CD4-positive, alpha-beta memory T cell (primary cell): ENCODE data around the gene YES1. TPM values are rescaled to one million over a fixed set of nuclear protein-coding genes. Genes with fewer than 3 reads are reported as not detected.
A peak's percentile ranks its signal among the peaks of the same experiment; 100 is the strongest.
"Not testable (repeated sequence)": the region's sequence is repeated elsewhere in the genome, so short reads cannot be mapped to it uniquely, and the experiment has no call there.

Source experiments
- CTCF ChIA-PET: fragments of 350-600 bp; sonication (Branson Sonifier 250); formaldehyde crosslinking; loops from one replicate; lab custom pipeline; 2021; ENCODE audit warnings: inconsistent platforms; ENCODE audit not compliant: partially characterized antibody; lab: Charles Lee
- POLR2A ChIA-PET: fragments of 350-600 bp; sonication (Branson Sonifier 250); formaldehyde crosslinking; loops from one replicate; lab custom pipeline; 2021; ENCODE audit not compliant: partially characterized antibody; lab: Charles Lee
- DNase-seq, 5 donors: peaks; one replicate each; pipeline versions ENCODE4 v3.0.0 to v3.0.0-alpha.2; 2020 to 2022; ENCODE audit warnings: mixed read lengths in 1 of 5
- H3K27ac ChIP-seq: one replicate; pipeline ENCODE4 v1.7.0; 2013; ENCODE audit warnings: low read depth, low read length
- H3K27me3 ChIP-seq: 2 replicates; pipeline ENCODE4 v1.7.0; 2013; ENCODE audit warnings: mild to moderate bottlenecking, low read length, moderate library complexity; ENCODE audit not compliant: insufficient read depth
- H3K36me3 ChIP-seq: 2 replicates; pipeline ENCODE4 v1.7.0; 2013; ENCODE audit warnings: mild to moderate bottlenecking, low read length, moderate library complexity; ENCODE audit not compliant: insufficient read depth
- H3K4me1 ChIP-seq: 2 replicates; pipeline ENCODE4 v1.7.0; 2013; ENCODE audit warnings: mild to moderate bottlenecking, low read length, moderate library complexity; ENCODE audit not compliant: insufficient read depth
- H3K4me3 ChIP-seq, 2 donors: one replicate each; pipeline ENCODE4 v1.7.0; 2013; ENCODE audit warnings: low read length in 2 of 2, mild to moderate bottlenecking in 1 of 2
- H3K9me3 ChIP-seq, 2 donors: one replicate each; pipeline ENCODE4 v1.7.0; 2013; ENCODE audit warnings: low read length in 2 of 2, control low read depth in 1 of 2; ENCODE audit not compliant: control insufficient read depth in 1 of 2
- H3K27ac Mint-ChIP-seq, 7 donors: one replicate each; pipeline ENCODE4 v1.8.0; 2020 to 2021; ENCODE audit warnings: mixed read lengths in 7 of 7, mild to moderate bottlenecking in 6 of 7, inconsistent platforms in 3 of 7, moderate library complexity in 3 of 7
- H3K27me3 Mint-ChIP-seq, 2 donors: one replicate each; pipeline ENCODE4 v1.8.0; 2020 to 2021; ENCODE audit warnings: mixed read lengths in 2 of 2
- H3K36me3 Mint-ChIP-seq, 2 donors: one replicate each; pipeline ENCODE4 v1.8.0; 2020 to 2021; ENCODE audit warnings: mixed read lengths in 2 of 2, inconsistent platforms in 1 of 2, mild to moderate bottlenecking in 1 of 2
- H3K4me1 Mint-ChIP-seq, 4 donors: one replicate each; pipeline ENCODE4 v1.8.0; 2020 to 2021; ENCODE audit warnings: mixed read lengths in 4 of 4, mild to moderate bottlenecking in 1 of 4
- H3K4me3 Mint-ChIP-seq, 8 donors: one replicate each; pipeline ENCODE4 v1.8.0; 2020 to 2021; ENCODE audit warnings: mixed read lengths in 8 of 8, mild to moderate bottlenecking in 7 of 8, moderate library complexity in 6 of 8, inconsistent platforms in 3 of 8
- H3K9me3 Mint-ChIP-seq, 8 donors: one replicate each; pipeline ENCODE4 v1.8.0; 2020 to 2021; ENCODE audit warnings: mixed read lengths in 8 of 8, mild to moderate bottlenecking in 5 of 8, inconsistent platforms in 3 of 8, moderate library complexity in 1 of 8
- intact Hi-C: fragments of 100-400 bp; cut with micrococcal nuclease; formaldehyde crosslinking; loops from one replicate; pipeline ENCODE4 v1.15.1; 2023
- polyA plus RNA-seq, 2 donors: library from polyadenylated mRNA; unstranded; fragments of 300-500 nt; fragmentation: Illumina TruSeq; gene quantifications; one replicate each; pipeline ENCODE4 v1.2.3, GENCODE V29; 2021
- total RNA-seq, 2 experiments: library from RNA; stranded (reverse); gene quantifications; one replicate each; pipeline ENCODE4 v1.2.3, GENCODE V29; 2021

YES1 gene
- total and polyA plus RNA-seq, 4 experiments from 2014 or later: 1.9 to 7.9 (median 3.4) TPM

DNA sequence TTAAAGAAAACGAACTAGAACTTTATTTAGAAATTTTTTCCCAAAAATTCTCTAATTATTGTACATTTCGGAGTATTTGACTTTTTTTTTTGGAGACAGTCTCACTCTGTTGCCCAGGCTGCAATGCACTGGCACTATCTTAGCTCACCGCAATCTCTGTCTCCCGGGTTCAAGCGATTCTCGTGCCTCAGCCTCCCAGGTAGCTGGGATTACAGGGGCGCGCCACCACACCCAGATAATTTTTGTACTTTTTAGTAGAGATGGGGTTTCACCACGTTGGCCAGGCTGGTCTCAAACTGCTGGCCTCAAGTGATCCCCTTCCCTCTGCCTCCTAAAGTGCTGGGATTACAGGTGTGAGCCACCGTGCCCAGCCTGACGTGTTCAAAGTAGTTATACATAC lies 2.8 kb downstream of the YES1 start:
- H3K27me3 ChIP-seq, H3K27me3 Mint-ChIP-seq, H3K9me3 ChIP-seq, DNase-seq, H3K4me3 ChIP-seq, H3K36me3 ChIP-seq, intact Hi-C loops, POLR2A ChIA-PET, H3K27ac ChIP-seq, H3K9me3 Mint-ChIP-seq: not testable (repeated sequence)
- H3K4me1 ChIP-seq: peaks cover 75% of the 10 kb centered on the region
- Mint-ChIP-seq H3K27ac (peak overlapping the region in 2 of 7 donors; percentile 35 to 90), H3K36me3 (peaks cover 0 to 11% of the 10 kb centered on the region in 2 donors), H3K4me3 (peak overlapping the region in 2 of 8 donors; percentile 36 to 91), H3K4me1 (peaks cover 45 to 74% (median 60%) of the 10 kb centered on the region in 4 donors)
- CTCF ChIA-PET: interaction anchor here (1.7 to 2.9 kb wide), 2 partner anchors 21 to 30 kb away, joined by 5 to 9 read pairs; no protein-coding TSS in a partner anchor

DNA sequence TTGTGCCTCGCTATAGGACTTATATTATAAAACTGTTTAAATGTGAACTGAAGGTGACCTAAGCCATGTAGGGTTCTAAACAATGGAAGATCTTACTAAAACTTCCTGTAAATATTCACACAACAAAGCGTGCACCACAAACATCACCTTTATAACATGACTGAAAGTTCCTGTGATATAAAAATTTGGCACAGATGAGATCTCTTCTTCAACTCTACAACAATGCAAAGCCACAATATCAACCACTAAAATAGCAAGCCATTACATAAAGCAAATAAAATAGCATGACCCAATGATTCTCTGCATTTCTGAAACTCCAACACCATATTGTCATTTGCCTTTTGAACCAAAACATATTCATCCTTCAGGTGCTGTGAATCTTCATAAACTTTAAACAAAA lies 3.5 kb downstream of the YES1 start:
- intact Hi-C loops: no loop called here
- ChIA-PET CTCF (interaction anchor here (1.9 to 2.9 kb wide), 2 partner anchors 22 to 31 kb away, joined by 9 to 13 read pairs; no protein-coding TSS in a partner anchor), POLR2A (no interaction called here)
- Mint-ChIP-seq H3K9me3 (no peaks in the 10 kb centered on the region), H3K27ac (peak overlapping the region in 4 of 7 donors; percentile 1 to 9 (median 4)), H3K36me3 (peaks cover 0 to 11% of the 10 kb centered on the region in 2 donors), H3K27me3 (peaks cover 0 to 2% of the 10 kb centered on the region in 2 donors), H3K4me1 (peaks cover 43 to 74% (median 58%) of the 10 kb centered on the region in 4 donors), H3K4me3 (peak overlapping the region in 4 of 8 donors; percentile 2 to 60 (median 38))
- Histone ChIP-seq H3K36me3 (no peaks in the 10 kb centered on the region), H3K9me3 (no peaks in the 10 kb centered on the region), H3K27me3 (no peaks in the 10 kb centered on the region), H3K4me3 (no peak overlapping the region), H3K4me1 (peaks cover 70% of the 10 kb centered on the region), H3K27ac (no peak overlapping the region)
- DNase-seq: no peak

- intact Hi-C loops: no loop called here
- no peak for DNase-seq
Observed at GRCh38 chr18:808086-808485, 4.0 kb downstream of the YES1 start.

DNA sequence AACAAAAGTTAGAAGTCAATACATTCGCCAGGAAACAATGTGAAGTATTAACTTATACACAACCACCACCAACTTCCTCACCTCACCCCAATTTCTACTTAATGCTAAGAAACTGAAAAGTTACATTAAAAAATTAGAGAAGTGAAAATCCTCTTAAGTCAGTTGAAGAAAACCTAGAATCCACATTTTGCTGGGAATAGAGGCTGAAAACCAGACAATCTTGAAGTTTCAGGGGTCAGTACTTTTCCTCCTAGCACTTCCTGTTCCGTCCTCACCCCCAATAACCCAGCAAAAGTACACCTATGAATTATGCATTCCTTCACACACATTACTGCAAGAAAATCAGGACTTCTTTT lies 6.3 kb downstream of the YES1 start:
- ChIA-PET POLR2A (no interaction called here), CTCF (interaction anchor here (1.4 to 5.0 kb wide), 2 partner anchors 11 to 25 kb away, joined by 3 to 22 read pairs; no protein-coding TSS in a partner anchor)
- Histone ChIP-seq H3K4me3 (no peak overlapping the region), H3K36me3 (no peaks in the 10 kb centered on the region), H3K4me1 (peaks cover 53% of the 10 kb centered on the region), H3K27me3 (no peaks in the 10 kb centered on the region), H3K9me3 (no peaks in the 10 kb centered on the region), H3K27ac (no peak overlapping the region)
- Mint-ChIP-seq H3K36me3 (no peaks in the 10 kb centered on the region), H3K27me3 (peaks cover 0 to 2% of the 10 kb centered on the region in 2 donors), H3K9me3 (no peaks in the 10 kb centered on the region), H3K4me3 (peak overlapping the region in 7 of 8 donors; percentile 42 to 73 (median 65)), H3K4me1 (peaks cover 36 to 64% (median 48%) of the 10 kb centered on the region in 4 donors), H3K27ac (peak overlapping the region in 3 of 7 donors; percentile 5 to 73 (median 24))
- intact Hi-C loops: no loop called here
- DNase-seq: no peak

More at GRCh38 chr18:808086-808485, 4.0 kb downstream of the YES1 start:
- Histone ChIP-seq H3K4me3 (no peak overlapping the region), H3K27ac (no peak overlapping the region), H3K9me3 (no peaks in the 10 kb centered on the region), H3K27me3 (no peaks in the 10 kb centered on the region), H3K4me1 (peaks cover 66% of the 10 kb centered on the region), H3K36me3 (no peaks in the 10 kb centered on the region)
- ChIA-PET POLR2A (no interaction called here), CTCF (interaction anchor here (1.2 to 1.9 kb wide), 2 partner anchors 23 to 31 kb away, joined by 5 to 13 read pairs; no protein-coding TSS in a partner anchor)
- peak overlapping the region in 3 of 8 donors; percentile 17 to 60 (median 60) for H3K4me3 Mint-ChIP-seq
- H3K27ac Mint-ChIP-seq: peak overlapping the region in 3 of 7 donors; percentile 1 to 9 (median 7)
- no peaks in the 10 kb centered on the region for H3K9me3 Mint-ChIP-seq
- peaks cover 0 to 9% of the 10 kb centered on the region in 2 donors for H3K36me3 Mint-ChIP-seq
- peaks cover 40 to 74% (median 56%) of the 10 kb centered on the region in 4 donors for H3K4me1 Mint-ChIP-seq
- peaks cover 0 to 2% of the 10 kb centered on the region in 2 donors for H3K27me3 Mint-ChIP-seq

GRCh38 chr18:805008-805754 lies 6.9 kb downstream of the YES1 start:
- Mint-ChIP-seq H3K36me3 (no peaks in the 10 kb centered on the region), H3K27me3 (peaks cover 0 to 2% of the 10 kb centered on the region in 2 donors), H3K9me3 (no peaks in the 10 kb centered on the region), H3K27ac (peak overlapping the region in 4 of 7 donors; percentile 5 to 73 (median 40)), H3K4me3 (peak overlapping the region in 7 of 8 donors; percentile 42 to 73 (median 65)), H3K4me1 (peaks cover 36 to 58% (median 47%) of the 10 kb centered on the region in 4 donors)
- Histone ChIP-seq H3K27ac (no peak overlapping the region), H3K9me3 (no peaks in the 10 kb centered on the region), H3K36me3 (no peaks in the 10 kb centered on the region), H3K4me3 (no peak overlapping the region), H3K4me1 (peaks cover 50% of the 10 kb centered on the region), H3K27me3 (no peaks in the 10 kb centered on the region)
- ChIA-PET CTCF (interaction anchor here (0.8 to 5.0 kb wide), 3 partner anchors 11 to 64 kb away, joined by 3 to 22 read pairs (median 4); no protein-coding TSS in a partner anchor), POLR2A (no interaction called here)
- intact Hi-C loops: no loop called here
- no peak for DNase-seq

DNA sequence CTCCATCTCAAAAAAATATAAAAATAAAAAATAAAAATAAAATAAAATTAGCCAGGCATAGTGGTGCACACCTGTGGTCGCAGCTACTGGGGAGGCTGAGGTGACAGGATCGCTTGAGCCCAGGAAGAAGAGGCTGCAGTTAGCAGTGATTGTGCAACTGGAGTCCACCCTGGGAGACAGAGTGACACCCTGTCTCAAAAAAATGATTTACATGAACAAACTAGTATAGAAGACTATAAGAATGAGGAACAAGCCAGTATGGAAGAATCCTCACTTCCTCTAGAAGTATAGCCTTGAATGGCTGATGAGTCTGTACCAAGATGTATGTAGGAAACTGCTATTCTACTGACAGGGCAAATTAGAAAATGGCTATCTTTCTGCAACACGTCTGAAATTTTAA lies 10.9 kb downstream of the YES1 start:
- H3K4me3 Mint-ChIP-seq: no peak overlapping the region
- ChIA-PET CTCF (interaction anchor here (1.6 to 1.8 kb wide), 2 partner anchors 30 to 38 kb away, joined by 6 to 9 read pairs; no protein-coding TSS in a partner anchor), POLR2A (no interaction called here)
- H3K36me3 Mint-ChIP-seq: no peaks in the 10 kb centered on the region
- intact Hi-C loops: no loop called here
- Histone ChIP-seq H3K27ac (no peak overlapping the region), H3K4me3 (no peak overlapping the region), H3K4me1 (peaks cover 18% of the 10 kb centered on the region), H3K9me3 (no peaks in the 10 kb centered on the region), H3K36me3 (no peaks in the 10 kb centered on the region), H3K27me3 (no peaks in the 10 kb centered on the region)
- no peaks in the 10 kb centered on the region for H3K9me3 Mint-ChIP-seq
- peaks cover 22 to 39% (median 31%) of the 10 kb centered on the region in 4 donors for H3K4me1 Mint-ChIP-seq
- DNase-seq: no peak
- no peaks in the 10 kb centered on the region for H3K27me3 Mint-ChIP-seq
- H3K27ac Mint-ChIP-seq: no peak overlapping the region

DNA sequence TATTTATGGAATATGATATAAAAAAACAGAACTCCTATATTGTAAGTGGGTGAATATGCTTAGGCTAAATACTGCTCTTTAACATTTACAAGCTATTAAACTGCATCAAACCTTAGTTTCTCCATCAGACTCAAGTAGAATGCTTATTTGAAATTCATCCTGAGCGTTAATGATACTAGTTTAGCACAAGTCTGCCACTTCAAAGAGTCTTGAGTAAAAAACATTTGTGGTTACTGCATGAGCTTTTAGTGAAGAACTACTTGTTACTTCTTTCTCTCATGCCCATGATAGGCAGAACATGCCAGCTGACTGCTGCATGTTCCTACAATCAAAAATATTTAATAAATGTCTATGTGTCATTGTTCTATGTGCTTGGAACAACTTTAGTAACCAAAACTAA lies 12.1 kb downstream of the YES1 start:
- Mint-ChIP-seq H3K27me3 (no peaks in the 10 kb centered on the region), H3K27ac (peak overlapping the region in 1 of 7 donors; percentile 29), H3K4me1 (peaks cover 15 to 35% (median 28%) of the 10 kb centered on the region in 4 donors), H3K9me3 (peaks cover 0 to 2% (median 0%) of the 10 kb centered on the region in 8 donors), H3K4me3 (no peak overlapping the region), H3K36me3 (no peaks in the 10 kb centered on the region)
- DNase-seq: no peak
- Histone ChIP-seq H3K27ac (no peak overlapping the region), H3K4me3 (no peak overlapping the region), H3K9me3 (no peaks in the 10 kb centered on the region), H3K4me1 (peaks cover 6% of the 10 kb centered on the region), H3K36me3 (no peaks in the 10 kb centered on the region), H3K27me3 (no peaks in the 10 kb centered on the region)
- ChIA-PET CTCF (interaction anchor here (0.8 to 1.8 kb wide), 4 partner anchors 14 to 40 kb away, joined by 4 to 9 read pairs (median 5); no protein-coding TSS in a partner anchor), POLR2A (no interaction called here)
- intact Hi-C loops: no loop called here
